GM12875 (cell line): ENCODE data around the gene TBX5.

Experiments
- H3K4me3 ChIP-seq: one replicate; pipeline ENCODE4 v1.5.1; 2011; ENCODE audit warnings: low read depth, low read length, control low read depth
- TF ChIP-seq, protein P1 (sequence below): IDR thresholded peaks from 2 replicates; pipeline ENCODE4 v1.5.1; 2011; ENCODE audit warnings: low read depth, mild to moderate bottlenecking, control low read depth, inconsistent platforms, low read length, moderate library complexity, borderline replicate concordance; ENCODE audit not compliant: insufficient read depth

The TBX5 gene

GRCh38 chr12:114405519-114406271, at the start of gene TBX5:
Gene TBX5 (minus strand): TSS chr12:114406144. CDS start chr12:114403898, 2,246 bp downstream.
- H3K4me3 ChIP-seq, result no peak within 1 kb of the TSS

DNA sequence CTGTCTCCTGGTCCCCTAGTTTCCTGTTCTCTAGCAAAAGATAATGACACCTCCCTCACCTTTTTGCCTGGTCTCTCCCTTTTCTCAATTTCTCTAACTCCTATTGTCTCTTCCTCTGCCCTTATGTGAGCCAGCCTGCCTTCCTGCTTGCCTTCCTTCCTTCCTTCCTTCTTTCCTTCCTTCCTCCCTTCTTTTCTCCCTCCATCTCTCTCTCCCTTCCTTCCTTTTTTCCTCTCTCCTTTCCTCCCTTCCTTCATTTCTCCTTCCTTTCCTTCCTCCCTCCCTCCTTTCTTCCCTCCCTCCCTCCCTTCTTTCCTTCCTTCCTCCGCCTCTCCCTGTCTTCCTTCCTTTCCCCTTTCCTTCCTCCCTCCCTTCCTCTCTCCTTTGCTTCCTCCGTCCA, 45.7 kb upstream of the TBX5 start:
- H3K4me3 ChIP-seq, result no peak overlapping the region
- TF ChIP-seq, protein P1, sequence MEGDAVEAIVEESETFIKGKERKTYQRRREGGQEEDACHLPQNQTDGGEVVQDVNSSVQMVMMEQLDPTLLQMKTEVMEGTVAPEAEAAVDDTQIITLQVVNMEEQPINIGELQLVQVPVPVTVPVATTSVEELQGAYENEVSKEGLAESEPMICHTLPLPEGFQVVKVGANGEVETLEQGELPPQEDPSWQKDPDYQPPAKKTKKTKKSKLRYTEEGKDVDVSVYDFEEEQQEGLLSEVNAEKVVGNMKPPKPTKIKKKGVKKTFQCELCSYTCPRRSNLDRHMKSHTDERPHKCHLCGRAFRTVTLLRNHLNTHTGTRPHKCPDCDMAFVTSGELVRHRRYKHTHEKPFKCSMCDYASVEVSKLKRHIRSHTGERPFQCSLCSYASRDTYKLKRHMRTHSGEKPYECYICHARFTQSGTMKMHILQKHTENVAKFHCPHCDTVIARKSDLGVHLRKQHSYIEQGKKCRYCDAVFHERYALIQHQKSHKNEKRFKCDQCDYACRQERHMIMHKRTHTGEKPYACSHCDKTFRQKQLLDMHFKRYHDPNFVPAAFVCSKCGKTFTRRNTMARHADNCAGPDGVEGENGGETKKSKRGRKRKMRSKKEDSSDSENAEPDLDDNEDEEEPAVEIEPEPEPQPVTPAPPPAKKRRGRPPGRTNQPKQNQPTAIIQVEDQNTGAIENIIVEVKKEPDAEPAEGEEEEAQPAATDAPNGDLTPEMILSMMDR, result no peak

More at GRCh38 chr12:114405519-114406271, at the start of gene TBX5:
- TF ChIP-seq, protein P1, result no peak

DNA sequence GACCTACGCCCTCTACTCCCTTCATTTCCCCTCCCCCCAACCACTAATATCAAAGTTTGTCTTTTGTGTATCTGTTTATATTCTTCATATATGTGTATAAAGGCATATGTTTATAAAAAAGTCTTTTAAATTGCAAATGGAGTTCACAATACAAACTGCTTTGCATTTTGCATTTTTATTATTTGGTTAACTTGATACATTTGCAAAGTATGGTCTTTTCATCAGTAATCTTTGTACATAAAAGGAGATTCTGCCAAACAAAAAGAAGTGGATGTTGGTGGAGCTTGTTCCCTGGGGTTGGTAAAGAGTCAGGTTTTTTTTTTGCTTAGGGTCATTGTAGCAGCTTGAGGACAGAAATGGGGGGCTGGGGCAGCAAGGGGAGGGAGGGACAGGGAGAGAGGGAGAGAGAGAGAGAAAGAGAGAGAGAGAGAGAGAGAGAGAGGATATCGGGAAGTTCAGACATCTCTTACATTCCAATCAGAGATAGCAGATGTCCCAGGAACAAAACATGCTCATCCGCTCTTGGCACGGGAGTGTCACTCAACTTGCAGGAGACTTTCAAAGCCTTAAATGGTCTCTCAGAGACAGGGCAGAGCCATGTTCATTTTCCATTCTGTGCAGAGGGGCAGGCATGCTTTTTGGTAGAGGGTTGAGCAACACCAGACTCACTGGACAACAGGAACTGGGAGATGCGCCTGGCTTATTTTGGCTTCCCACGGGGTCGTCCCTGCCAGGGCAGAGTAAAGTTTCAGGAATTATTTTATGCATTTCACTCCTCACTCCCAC, 44.8 kb upstream of the TBX5 start:
- TF ChIP-seq, protein P1, result no peak
- H3K4me3 ChIP-seq, result no peak overlapping the region

DNA sequence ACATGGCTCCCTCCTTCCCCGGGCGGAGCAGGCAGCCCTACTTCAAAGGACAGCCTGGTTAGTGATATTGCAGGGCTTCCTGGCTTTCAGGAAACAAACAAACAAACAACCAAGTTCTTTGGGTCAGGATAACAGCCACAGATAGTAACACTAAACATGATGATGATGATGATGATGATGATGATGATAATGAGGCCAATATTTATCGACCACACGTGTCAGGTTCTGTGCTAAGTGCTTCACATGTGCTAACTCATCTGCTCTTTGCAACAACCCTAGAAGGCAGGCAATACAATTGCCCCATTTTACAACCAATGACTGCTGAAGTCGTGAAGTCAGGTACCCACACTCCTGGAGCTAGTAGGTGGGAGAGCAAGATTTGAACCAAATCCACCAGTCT, 44.1 kb upstream of the TBX5 start:
- TF ChIP-seq, protein P1, result no peak
- H3K4me3 ChIP-seq, result no peak overlapping the region

- no peak overlapping the region for H3K4me3 ChIP-seq
- TF ChIP-seq, protein P1, result no peak
Observed at GRCh38 chr12:114448618-114448933, 42.6 kb upstream of the TBX5 start.

DNA sequence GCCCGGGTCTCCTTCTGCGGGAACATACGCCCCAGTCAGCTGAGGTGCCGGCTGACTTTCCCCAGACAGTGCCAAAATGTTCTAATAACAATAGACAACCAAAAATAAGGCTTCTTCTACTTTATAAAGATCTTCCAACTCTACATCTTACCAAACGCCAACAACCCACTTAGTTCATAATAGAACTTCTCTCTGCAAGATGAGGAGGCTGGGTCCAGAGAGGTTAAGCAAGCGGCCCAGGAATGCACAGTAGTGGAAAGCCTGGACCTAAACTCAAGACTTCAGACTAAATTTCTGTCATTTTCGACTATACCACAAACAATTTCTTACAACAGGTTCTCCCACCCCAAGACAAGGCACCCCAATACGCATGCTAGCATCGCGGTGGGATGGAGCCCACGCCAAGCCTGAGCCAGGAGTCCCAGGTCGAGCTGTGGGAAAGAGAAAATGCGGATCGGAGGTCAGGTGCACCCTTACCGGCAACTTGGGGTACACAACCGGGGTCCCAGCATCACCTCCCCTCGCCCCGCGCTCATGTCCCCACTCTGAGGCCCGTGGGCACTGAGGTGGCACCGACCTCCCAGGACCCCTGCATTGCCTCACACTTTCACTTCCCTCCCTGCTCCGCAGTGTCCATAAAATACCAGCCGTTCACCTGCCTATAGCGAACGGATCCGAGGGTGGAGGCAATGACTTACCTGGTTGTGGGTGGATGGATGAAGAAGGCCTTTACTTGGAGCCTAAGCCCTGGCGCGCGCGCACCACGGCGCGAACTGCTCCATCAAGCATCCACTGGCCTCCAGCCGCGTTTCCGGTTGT, 42.1 kb upstream of the TBX5 start:
- no peak overlapping the region for H3K4me3 ChIP-seq
- TF ChIP-seq, protein P1, result no peak
